Thymus (tissue), 11 donors: ENCODE results near the gene CHI3L1. TPM values are rescaled to one million over a fixed set of nuclear protein-coding genes. Genes with fewer than 3 reads are reported as not detected.

Experiments used
- DNase-seq, 9 donors: peaks; one replicate each; pipeline ENCODE4 v3.0.0-alpha.2; 2013; ENCODE audit warnings: low spot score in 9 of 9, low read depth in 6 of 9, missing footprints in 1 of 9
- H3K27ac ChIP-seq, 2 donors: one replicate each; pipeline ENCODE4 v1.5.1; 2013; ENCODE audit warnings: control low read depth in 1 of 2, low read depth in 1 of 2, low read length in 1 of 2, mild to moderate bottlenecking in 1 of 2, moderate library complexity in 1 of 2
- H3K27me3 ChIP-seq, 2 donors: one replicate each; pipeline ENCODE4 v1.5.1; 2013; ENCODE audit warnings: low read length in 1 of 2; ENCODE audit not compliant: control insufficient read depth in 2 of 2, insufficient read depth in 1 of 2
- H3K36me3 ChIP-seq, 2 donors: one replicate each; pipeline ENCODE4 v1.5.1; 2013; ENCODE audit warnings: low read length in 1 of 2, mild to moderate bottlenecking in 1 of 2, moderate library complexity in 1 of 2; ENCODE audit not compliant: control insufficient read depth in 2 of 2, insufficient read depth in 2 of 2
- H3K4me1 ChIP-seq, 2 donors: one replicate each; pipeline ENCODE4 v1.5.1; 2013; ENCODE audit warnings: low read length in 2 of 2; ENCODE audit not compliant: control insufficient read depth in 2 of 2, insufficient read depth in 2 of 2
- H3K4me3 ChIP-seq, 2 donors: one replicate each; pipeline ENCODE4 v1.5.1; 2013; ENCODE audit warnings: low read length in 2 of 2, control low read depth in 1 of 2, mild to moderate bottlenecking in 1 of 2
- H3K9me3 ChIP-seq, 2 donors: one replicate each; pipeline ENCODE4 v1.5.1; 2013; ENCODE audit warnings: low read length in 1 of 2, mild to moderate bottlenecking in 1 of 2; ENCODE audit not compliant: control insufficient read depth in 2 of 2, insufficient read depth in 1 of 2
- WGBS: extraction: QIAGEN DNeasy Blood & Tissue Kit; methylation state at CpG from one replicate; pipeline ENCODE4 v1.1.7; 2013; 5-methylcytosine and 5-hydroxymethylcytosine counted together
- polyA plus RNA-seq: library from polyadenylated mRNA; stranded (reverse); fragments of 200-250 nt; gene quantifications from one replicate; pipeline ENCODE4 v1.2.3, GENCODE V29; 2013
- total RNA-seq: library from RNA; stranded (reverse); fragments of 120-200 nt; gene quantifications from one replicate; pipeline ENCODE4 v1.2.4, GENCODE V29; 2013
- donor health status: healthy.

CHI3L1 gene
- total and polyA plus RNA-seq, 2 donors, result 7.4 to 26.8 TPM

DNA sequence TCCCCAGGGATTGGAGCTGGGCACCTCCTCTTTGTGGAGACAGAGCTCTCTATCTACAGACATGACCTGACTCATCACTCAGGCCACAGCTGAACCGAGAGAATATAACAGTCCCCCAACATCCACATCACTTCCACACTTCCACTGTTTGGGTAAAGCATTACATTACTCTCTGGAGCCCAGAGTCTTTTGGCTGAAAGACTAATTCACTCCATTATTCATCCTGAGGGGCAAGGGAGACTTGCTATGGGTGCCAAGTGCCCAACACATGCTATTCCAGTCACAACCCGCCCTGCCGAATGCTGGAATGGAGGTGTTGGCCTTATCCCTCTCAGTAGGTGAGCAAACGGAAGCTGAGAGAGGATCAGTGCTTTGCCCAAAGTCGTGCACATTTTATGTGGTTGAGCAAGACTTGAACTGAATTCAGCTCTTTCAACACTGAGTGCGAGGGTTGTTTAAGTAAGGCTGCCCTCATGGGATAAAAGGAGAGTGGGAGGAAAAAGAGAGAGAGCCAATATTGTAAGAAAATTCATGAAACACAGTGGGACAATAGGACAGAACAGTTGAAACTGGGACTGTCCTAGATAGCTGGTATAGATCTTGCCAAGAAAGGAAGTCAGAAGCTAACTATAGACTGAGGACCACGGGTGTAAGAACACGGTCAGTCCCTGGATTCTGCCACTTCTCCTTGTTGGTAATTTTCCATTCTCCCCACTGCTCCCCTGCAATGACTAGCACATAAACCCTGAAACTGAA is 13.5 kb upstream of the CHI3L1 start:
- Histone ChIP-seq H3K4me1 (no peaks in the 10 kb centered on the region), H3K36me3 (no peaks in the 10 kb centered on the region), H3K27me3 (peaks cover 0 to 4% of the 10 kb centered on the region in 2 donors), H3K27ac (no peak overlapping the region), H3K4me3 (no peak overlapping the region), H3K9me3 (no peaks in the 10 kb centered on the region)
- DNase-seq, result no peak
- 80% methylated on average over 8 of the region's 8 CpGs for WGBS

DNA sequence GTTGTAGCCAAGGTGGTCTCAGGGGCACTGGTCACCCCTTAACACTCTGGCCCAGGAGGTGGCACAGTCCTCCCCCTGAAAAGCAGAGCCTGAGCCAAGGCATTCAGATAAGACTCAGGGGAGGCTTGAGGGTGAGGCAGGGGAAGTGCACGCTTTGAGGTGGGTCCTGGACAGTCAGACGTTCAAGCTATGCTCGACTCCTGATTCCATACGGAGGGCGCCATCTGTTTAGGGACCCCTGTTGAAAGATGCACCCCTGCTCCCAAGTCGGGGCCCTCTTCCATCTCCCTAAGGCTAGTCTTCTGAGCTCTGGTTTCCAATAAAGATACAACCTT is 12.9 kb upstream of the CHI3L1 start:
- Histone ChIP-seq H3K27me3 (peaks cover 0 to 4% of the 10 kb centered on the region in 2 donors), H3K9me3 (no peaks in the 10 kb centered on the region), H3K4me1 (no peaks in the 10 kb centered on the region), H3K36me3 (no peaks in the 10 kb centered on the region), H3K4me3 (no peak overlapping the region), H3K27ac (no peak overlapping the region)
- WGBS, result 98% methylated on average over 6 of the region's 6 CpGs
- DNase-seq, result no peak

DNA sequence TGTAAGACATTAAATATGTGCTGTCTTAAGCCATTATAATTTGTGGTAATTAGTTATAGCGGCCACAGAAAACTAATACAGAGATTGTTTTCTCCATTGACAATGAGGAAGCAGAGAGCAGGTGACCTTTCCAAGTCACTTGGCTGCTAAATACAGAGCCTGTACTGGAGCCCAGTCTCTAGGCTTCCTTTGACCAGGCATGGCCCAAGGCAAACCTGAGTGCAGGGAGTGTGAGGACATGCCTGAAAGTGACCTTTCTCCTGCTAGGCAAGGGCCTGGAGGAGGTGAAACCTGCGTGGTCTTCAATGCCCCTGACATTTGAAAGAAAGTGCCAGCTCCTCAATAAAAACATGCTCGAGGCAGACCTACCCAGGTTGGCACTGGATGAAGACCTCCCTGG is 12.5 kb upstream of the CHI3L1 start:
- no peak overlapping the region for H3K4me3 ChIP-seq
- 95% methylated on average over 3 of the region's 3 CpGs for WGBS
- no peaks in the 10 kb centered on the region for H3K9me3 ChIP-seq
- no peak for DNase-seq
- H3K27ac ChIP-seq, result no peak overlapping the region
- no peaks in the 10 kb centered on the region for H3K4me1 ChIP-seq
- H3K36me3 ChIP-seq, result no peaks in the 10 kb centered on the region
- peaks cover 0 to 4% of the 10 kb centered on the region in 2 donors for H3K27me3 ChIP-seq

GRCh38 chr1:203197625-203198024 is 11.1 kb upstream of the CHI3L1 start:
- 38% methylated on average over 3 of the region's 3 CpGs for WGBS
- Histone ChIP-seq H3K27me3 (peaks cover 0 to 4% of the 10 kb centered on the region in 2 donors), H3K4me1 (no peaks in the 10 kb centered on the region), H3K4me3 (no peak overlapping the region), H3K27ac (no peak overlapping the region), H3K36me3 (no peaks in the 10 kb centered on the region), H3K9me3 (no peaks in the 10 kb centered on the region)
- no peak for DNase-seq

DNA sequence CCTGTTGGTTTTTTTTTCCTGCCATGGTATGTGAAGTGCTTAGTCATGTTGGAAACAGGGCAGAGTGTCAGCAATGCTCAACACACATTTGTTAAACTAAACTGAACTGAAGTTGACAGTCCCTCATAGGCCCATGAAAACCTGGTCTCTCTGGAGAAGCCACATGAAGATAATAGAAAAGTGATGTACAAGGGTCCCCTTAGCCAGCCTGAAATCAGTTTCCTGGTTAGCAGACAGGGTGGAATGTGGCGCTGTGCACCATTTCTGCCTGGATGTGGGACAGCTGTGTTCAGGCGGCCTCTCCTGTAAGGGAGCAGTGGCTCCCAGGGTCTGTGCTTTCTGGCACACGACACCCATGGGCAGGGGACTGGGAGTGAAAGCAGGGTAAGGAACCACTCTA is 9.9 kb upstream of the CHI3L1 start:
- Histone ChIP-seq H3K4me1 (no peaks in the 10 kb centered on the region), H3K9me3 (no peaks in the 10 kb centered on the region), H3K4me3 (no peak overlapping the region), H3K27me3 (peaks cover 0 to 2% of the 10 kb centered on the region in 2 donors), H3K27ac (no peak overlapping the region), H3K36me3 (no peaks in the 10 kb centered on the region)
- WGBS, result 95% methylated on average over 3 of the region's 3 CpGs
- no peak for DNase-seq

- Histone ChIP-seq H3K9me3 (no peaks in the 10 kb centered on the region), H3K27me3 (peaks cover 0 to 13% of the 10 kb centered on the region in 2 donors), H3K4me3 (no peak overlapping the region), H3K27ac (no peak overlapping the region), H3K4me1 (peaks cover 0 to 4% of the 10 kb centered on the region in 2 donors), H3K36me3 (no peaks in the 10 kb centered on the region)
- 99% methylated on average over 2 of the region's 2 CpGs for WGBS
- DNase-seq, result no peak
These were observed 4.4 kb upstream of the CHI3L1 start for GRCh38 chr1:203190949-203191348.

- peaks cover 0 to 4% of the 10 kb centered on the region in 2 donors for H3K4me1 ChIP-seq
- DNase-seq, result no peak
- H3K36me3 ChIP-seq, result no peaks in the 10 kb centered on the region
- no peaks in the 10 kb centered on the region for H3K9me3 ChIP-seq
- no peak overlapping the region for H3K27ac ChIP-seq
- H3K27me3 ChIP-seq, result peaks cover 0 to 13% of the 10 kb centered on the region in 2 donors
- no peak overlapping the region for H3K4me3 ChIP-seq
- WGBS, result 78% methylated on average over 7 of the region's 7 CpGs
These were observed 3.4 kb upstream of the CHI3L1 start for GRCh38 chr1:203189951-203190352.

GRCh38 chr1:203188686-203189232 is 2.3 kb upstream of the CHI3L1 start:
- H3K27ac ChIP-seq, result no peak overlapping the region
- no peak for DNase-seq
- peaks cover 0 to 13% of the 10 kb centered on the region in 2 donors for H3K27me3 ChIP-seq
- H3K9me3 ChIP-seq, result no peaks in the 10 kb centered on the region
- 96% methylated on average over 4 of the region's 4 CpGs for WGBS
- H3K4me3 ChIP-seq, result no peak overlapping the region
- no peaks in the 10 kb centered on the region for H3K36me3 ChIP-seq
- H3K4me1 ChIP-seq, result peaks cover 0 to 4% of the 10 kb centered on the region in 2 donors

- H3K27me3 ChIP-seq, result peaks cover 0 to 13% of the 10 kb centered on the region in 2 donors
- no peaks in the 10 kb centered on the region for H3K9me3 ChIP-seq
- H3K4me3 ChIP-seq, result no peak overlapping the region
- peaks cover 0 to 4% of the 10 kb centered on the region in 2 donors for H3K4me1 ChIP-seq
- DNase-seq, result no peak
- no peaks in the 10 kb centered on the region for H3K36me3 ChIP-seq
- 95% methylated on average over 3 of the region's 3 CpGs for WGBS
- H3K27ac ChIP-seq, result no peak overlapping the region
These were observed 1.3 kb upstream of the CHI3L1 start for GRCh38 chr1:203187689-203188264.
